Sigmoid colon (tissue), 7 donors: ENCODE measurements around the gene NCS1. TPM values are rescaled to one million over a fixed set of nuclear protein-coding genes. Genes with fewer than 3 reads are reported as not detected.

ENCODE experiments used
- DNase-seq: peaks from one replicate; pipeline ENCODE4 v3.0.0-alpha.2; 2019
- H3K27ac ChIP-seq, 4 donors: fragments of 200-600 bp; sonication (generic); one replicate each; pipeline ENCODE4 v1.5.1; 2016 to 2019; ENCODE audit warnings: mild to moderate bottlenecking in 1 of 4
- H3K27me3 ChIP-seq, 3 donors: fragments of 200-600 bp; sonication (generic); one replicate each; pipeline ENCODE4 v1.5.1; 2019; ENCODE audit warnings: mild to moderate bottlenecking in 1 of 3
- H3K36me3 ChIP-seq, 4 donors: fragments of 200-600 bp; sonication (generic); one replicate each; pipeline ENCODE4 v1.5.1; 2016 to 2019
- H3K4me1 ChIP-seq, 4 donors: fragments of 200-600 bp; sonication (generic); one replicate each; pipeline ENCODE4 v1.5.1; 2017 to 2019
- H3K4me3 ChIP-seq, 4 donors: fragments of 200-600 bp; sonication (generic); one replicate each; pipeline ENCODE4 v1.5.1; 2017 to 2019; ENCODE audit warnings: mild to moderate bottlenecking in 2 of 4, moderate library complexity in 1 of 4
- H3K9me3 ChIP-seq, 4 donors: fragments of 200-600 bp in 3 of 4; sonication (generic) in 3 of 4; one replicate each; pipeline versions ENCODE4 v1.5.1 to v1.6.1; 2013 to 2019
- CTCF ChIP-seq, 4 experiments: fragments of 450-650 bp in 3 of 4; fragments of 200-600 bp in 1 of 4; IDR thresholded peaks; one replicate each; pipeline ENCODE4 v1.5.1; 2016 to 2019; ENCODE audit warnings: antibody characterized with exemption in 4 of 4, mild to moderate bottlenecking in 3 of 4, moderate library complexity in 2 of 4
- EP300 ChIP-seq, 4 donors: sonication (generic); formaldehyde crosslinking; IDR thresholded peaks; one replicate each; pipeline ENCODE4 v1.6.1; 2017; ENCODE audit warnings: antibody characterized with exemption in 4 of 4
- POLR2A ChIP-seq, 2 donors: fragments of 450-650 bp; IDR thresholded peaks; one replicate each; pipeline ENCODE4 v1.6.1; 2016; ENCODE audit warnings: antibody characterized with exemption in 2 of 2, mild to moderate bottlenecking in 2 of 2, moderate library complexity in 2 of 2
- POLR2AphosphoS5 ChIP-seq, 4 donors: sonication (generic); formaldehyde crosslinking; IDR thresholded peaks; one replicate each; pipeline ENCODE4 v1.6.1; 2017; ENCODE audit warnings: antibody characterized with exemption in 4 of 4
- WGBS, 2 donors: extraction: QIAGEN DNeasy Blood & Tissue Kit; methylation state at CpG; one replicate each; pipeline ENCODE4 v1.1.7; 2013; 5-methylcytosine and 5-hydroxymethylcytosine counted together
- intact Hi-C: fragments of 100-400 bp; cut with DNase I; formaldehyde crosslinking; loops from one replicate; pipeline ENCODE4 v1.15.1; 2023
- polyA plus RNA-seq, 3 donors: library from polyadenylated mRNA; stranded (reverse); fragments of 200-250 nt; gene quantifications; one replicate each; pipeline ENCODE4 v1.2.3, GENCODE V29; 2013
- total RNA-seq, 4 donors: library from RNA; depleted of rRNA; stranded (reverse); fragments of >200 nt; gene quantifications; one replicate each; pipeline ENCODE4 v1.1.0, GENCODE V29; 2016
- donor health status: healthy with polysubstance abuse.
- donor health status: Bipolar disorder and iron deficiency.
- donor health status: healthy.

Gene NCS1
- total and polyA plus RNA-seq, 7 donors: 0.69 to 133 (median 78.5) TPM

- H3K27me3 ChIP-seq: no peaks in the 10 kb centered on the region
- peaks cover 0 to 14% (median 3%) of the 10 kb centered on the region in 4 donors for H3K36me3 ChIP-seq
- intact Hi-C loops: loop anchor here (2.0 to 5.0 kb wide), 2 partner anchors 14 to 42 kb away; no protein-coding TSS in a partner anchor
- H3K27ac ChIP-seq: peak overlapping the region in 3 of 4 donors; percentile 83 to 95 (median 91)
- no peak for TF ChIP-seq POLR2AphosphoS5 (IDR thresholded peaks at IDR 0.05)
- H3K9me3 ChIP-seq: no peaks in the 10 kb centered on the region
- H3K4me1 ChIP-seq: peaks cover 0 to 95% (median 84%) of the 10 kb centered on the region in 4 donors
- no peak overlapping the region for H3K4me3 ChIP-seq
- no peak for DNase-seq
- 67 to 76% methylated on average over 9 of the region's 9 CpGs for WGBS, 2 donors
Measured at GRCh38 chr9:130285271-130285670, 113.1 kb downstream of the NCS1 start.

DNA sequence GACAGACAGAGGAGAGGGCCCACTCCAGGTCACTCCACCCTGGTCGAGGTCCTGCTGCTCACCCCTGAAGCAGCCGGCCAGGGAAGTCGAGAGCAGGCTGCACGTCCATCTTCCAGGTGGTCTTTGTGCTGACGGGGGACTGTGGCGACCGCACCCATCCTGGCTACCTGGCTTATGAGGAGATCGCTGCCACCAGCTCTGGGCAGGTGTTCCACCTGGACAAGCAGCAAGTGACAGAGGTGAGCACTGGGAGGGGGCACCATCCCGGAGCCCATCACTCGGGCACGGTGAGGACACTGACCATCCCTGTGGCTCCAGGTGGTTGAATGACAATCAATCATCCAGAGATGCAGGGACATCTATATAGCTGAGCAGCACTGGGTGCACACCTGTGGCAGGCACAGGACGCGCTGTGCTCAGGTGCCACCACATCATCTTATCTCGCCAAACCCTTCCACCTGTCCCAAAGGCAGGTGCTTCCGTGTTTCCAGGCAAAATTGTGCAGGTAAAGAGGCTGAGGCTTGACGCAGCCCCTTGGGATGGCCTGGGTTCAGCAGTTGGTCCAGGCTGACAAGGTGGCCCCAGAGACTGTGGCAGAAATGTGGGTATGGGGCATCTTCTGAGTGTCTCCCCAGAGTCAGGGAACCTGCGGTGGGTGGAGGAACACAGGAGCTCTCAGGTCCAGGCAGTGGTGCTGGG, 114.0 kb downstream of the NCS1 start:
- Histone ChIP-seq H3K4me1 (peaks cover 0 to 99% (median 85%) of the 10 kb centered on the region in 4 donors), H3K27ac (peak overlapping the region in 3 of 4 donors; percentile 56 to 95 (median 91)), H3K27me3 (no peaks in the 10 kb centered on the region), H3K4me3 (no peak overlapping the region), H3K36me3 (peaks cover 0 to 14% (median 3%) of the 10 kb centered on the region in 4 donors), H3K9me3 (no peaks in the 10 kb centered on the region)
- TF ChIP-seq POLR2AphosphoS5 (IDR thresholded peaks at IDR 0.05) (no peak), EP300 (IDR thresholded peaks at IDR 0.05) (no peak), CTCF (IDR thresholded peaks at IDR 0.05) (no peak), POLR2A (IDR thresholded peaks at IDR 0.05) (no peak)
- no peak for DNase-seq
- 85 to 86% methylated on average over 17 of the region's 17 CpGs for WGBS, 2 donors
- intact Hi-C loops: loop anchor here (5.0 kb wide), 1 partner anchor 41 kb away; no protein-coding TSS in a partner anchor

Other genes starting within 250 kb of the NCS1 start
- gene FNBP1, start 129.2 kb upstream of the NCS1 start, total RNA-seq: 100 to 1,000 TPM in 3 of 4 donors, 10 to 100 TPM in 1; 92.8 to 172 (median 104) TPM
- gene FNBP1, start 129.2 kb upstream of the NCS1 start, polyA plus RNA-seq: 10 to 100 TPM; 12.5 to 39.0 (median 13.2) TPM
- 10 to 100 TPM; 18.9 to 27.7 (median 21.6) TPM for gene GPR107, start 118.5 kb upstream of the NCS1 start, total RNA-seq
- gene GPR107, start 118.5 kb upstream of the NCS1 start, polyA plus RNA-seq: 10 to 100 TPM in 1 of 3 donors, 1 to 10 TPM in 2; 3.6 to 34.1 (median 3.7) TPM
- gene HMCN2, start 93.4 kb downstream of the NCS1 start, total RNA-seq: 100 to 1,000 TPM in 1 of 4 donors, 10 to 100 TPM in 2, 1 to 10 TPM in 1; 8.2 to 106 (median 35.7) TPM
- gene HMCN2, start 93.4 kb downstream of the NCS1 start, polyA plus RNA-seq: 10 to 100 TPM in 1 of 3 donors, 1 to 10 TPM in 2; 3.6 to 44.0 (median 6.0) TPM